Midbrain (tissue), 1 donor: ENCODE results near the gene HES1.
"Not testable (repeated sequence)": the region's sequence is repeated elsewhere in the genome, so short reads cannot be mapped to it uniquely, and the experiment has no call there.

Experiments
- DNase-seq: peaks from one replicate; lab custom pipeline; 2025; lab: John Stamatoyannopoulos, UW

HES1 gene

GRCh38 chr3:194141415-194142155 lies 5.6 kb downstream of the HES1 start:
- peak; percentile 85 for DNase-seq

DNA sequence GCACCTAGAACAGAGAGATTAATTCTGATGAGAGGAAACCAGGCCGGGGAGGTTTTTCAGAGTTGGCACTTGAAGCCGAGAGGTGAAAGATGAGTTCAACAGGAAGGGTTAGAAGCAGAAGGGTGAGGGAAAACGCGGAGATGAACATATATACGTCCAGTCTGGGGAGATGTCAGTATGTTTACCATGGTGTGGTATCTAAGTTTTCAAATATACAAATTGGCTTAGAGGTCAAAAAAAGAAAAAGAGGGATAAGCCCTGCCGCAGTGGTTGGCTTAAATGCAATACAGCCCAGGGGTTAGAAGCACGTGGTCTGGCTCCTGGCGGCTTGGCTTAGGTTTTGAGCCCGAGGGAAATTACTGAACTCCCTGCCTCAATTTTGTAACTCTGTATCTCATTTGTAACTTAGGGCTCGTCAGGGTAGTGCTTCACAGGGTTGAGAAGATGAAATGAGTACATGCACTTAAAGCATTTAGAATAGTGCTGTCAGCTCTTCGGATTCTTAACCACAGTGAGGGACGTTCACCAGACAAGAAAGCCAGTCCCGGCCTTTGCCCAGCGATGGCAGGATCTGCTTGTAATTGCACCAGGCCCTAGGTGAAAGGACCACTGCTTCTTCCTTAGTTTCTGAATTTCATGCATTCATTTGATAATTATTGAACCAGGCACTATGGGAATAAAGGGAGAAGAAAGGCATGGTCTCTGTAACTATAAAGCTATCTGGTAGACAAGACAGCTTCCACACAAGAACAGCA lies 6.4 kb downstream of the HES1 start:
- peak; percentile 20 for DNase-seq

DNA sequence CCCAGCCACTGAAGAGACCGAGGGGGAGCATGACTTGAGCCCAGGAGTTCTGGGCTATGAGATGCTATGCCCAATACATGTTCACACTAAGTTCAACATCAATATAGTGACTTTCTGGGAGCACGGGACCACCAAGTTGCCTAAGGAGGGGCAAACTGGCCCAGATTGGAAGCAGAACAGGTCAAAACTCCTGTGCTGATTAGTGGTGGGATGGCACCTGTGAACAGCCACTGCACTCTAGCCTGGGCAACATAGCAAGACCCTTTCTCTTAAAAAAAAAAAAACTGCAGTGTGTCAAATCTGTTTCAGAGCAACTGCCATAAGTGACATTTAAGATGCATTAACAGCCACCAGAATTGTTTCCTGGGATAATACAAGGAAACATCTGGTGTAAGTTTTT lies 9.8 kb downstream of the HES1 start:
- DNase-seq: no peak

GRCh38 chr3:194147679-194148078 lies 11.7 kb downstream of the HES1 start:
- no peak for DNase-seq

- peak; percentile 18 for DNase-seq
These were observed 12.4 kb downstream of the HES1 start for GRCh38 chr3:194148383-194148782.

- no peak for DNase-seq
These were observed 14.4 kb downstream of the HES1 start for GRCh38 chr3:194150252-194150934.

GRCh38 chr3:194150935-194151302 lies 15.0 kb downstream of the HES1 start:
- not testable (repeated sequence) for DNase-seq

GRCh38 chr3:194154346-194154745 lies 18.4 kb downstream of the HES1 start:
- no peak for DNase-seq

GRCh38 chr3:194156095-194156494 lies 20.1 kb downstream of the HES1 start:
- DNase-seq: no peak

DNA sequence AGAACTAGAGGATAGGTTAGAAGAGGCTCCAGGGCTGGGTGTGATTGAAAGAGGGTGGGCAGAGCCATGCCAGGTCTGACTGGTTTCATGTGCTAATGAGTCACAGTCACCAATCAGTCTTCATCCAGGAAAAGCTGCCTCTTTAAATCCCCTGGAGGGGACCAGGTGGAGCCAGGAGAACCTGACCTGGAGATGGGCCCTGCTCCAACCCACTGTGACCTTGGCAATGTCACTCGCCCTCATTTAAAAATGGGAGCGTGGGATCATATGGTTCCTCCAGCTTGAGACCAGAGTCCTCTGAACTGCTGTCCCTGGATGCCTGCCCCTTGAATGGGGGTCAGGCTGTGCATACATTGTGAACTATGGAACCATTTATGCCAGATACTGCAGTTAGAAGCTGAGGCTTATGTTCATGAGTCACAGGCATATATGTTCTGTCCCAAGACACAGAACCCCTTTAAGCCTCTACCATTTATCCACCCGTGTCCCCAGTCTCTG lies 23.0 kb downstream of the HES1 start:
- DNase-seq: no peak

- no peak for DNase-seq
These were observed 24.2 kb downstream of the HES1 start for GRCh38 chr3:194160158-194160557.

GRCh38 chr3:194161131-194162045 lies 25.4 kb downstream of the HES1 start:
- no peak for DNase-seq

GRCh38 chr3:194162070-194162678 lies 26.2 kb downstream of the HES1 start:
- no peak for DNase-seq

DNA sequence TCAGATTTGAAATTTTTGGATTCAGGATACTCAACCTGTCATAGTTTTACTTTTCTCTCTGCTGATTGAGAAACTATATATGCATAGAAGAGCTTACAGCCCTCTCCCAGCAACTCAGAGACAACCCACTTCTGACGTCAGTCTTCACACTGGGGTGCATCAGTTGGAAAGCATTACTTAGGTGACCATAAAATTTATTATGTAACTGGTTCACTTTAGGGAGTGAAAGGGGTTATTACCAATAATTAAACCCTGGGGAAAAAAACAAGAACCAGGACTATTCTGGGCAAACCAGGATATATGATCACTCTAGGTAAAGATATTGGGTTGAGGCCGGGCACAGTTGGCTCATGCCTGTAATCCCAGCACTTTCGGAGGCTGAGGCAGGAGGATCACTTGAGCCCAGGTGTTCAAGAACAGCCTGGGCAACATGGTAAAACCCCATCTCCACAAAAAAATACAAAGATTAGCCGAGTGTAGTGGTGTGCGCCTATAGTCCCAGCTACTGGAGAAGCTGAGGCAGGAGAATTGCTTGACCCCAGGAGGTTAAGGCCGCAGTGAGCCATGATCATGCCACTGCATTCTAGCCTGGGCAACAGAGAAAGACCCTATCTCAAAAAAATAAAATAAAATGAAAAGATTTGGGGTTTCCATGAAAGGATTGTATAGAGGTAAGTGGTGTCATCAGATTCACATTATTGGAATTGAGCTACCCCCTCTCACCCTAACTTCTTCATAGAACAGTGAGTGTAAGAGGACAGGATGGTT lies 27.1 kb downstream of the HES1 start:
- no peak for DNase-seq

GRCh38 chr3:194163697-194164096 lies 27.7 kb downstream of the HES1 start:
- DNase-seq: no peak

- no peak for DNase-seq
These were observed 28.9 kb downstream of the HES1 start for GRCh38 chr3:194164861-194165260.

DNA sequence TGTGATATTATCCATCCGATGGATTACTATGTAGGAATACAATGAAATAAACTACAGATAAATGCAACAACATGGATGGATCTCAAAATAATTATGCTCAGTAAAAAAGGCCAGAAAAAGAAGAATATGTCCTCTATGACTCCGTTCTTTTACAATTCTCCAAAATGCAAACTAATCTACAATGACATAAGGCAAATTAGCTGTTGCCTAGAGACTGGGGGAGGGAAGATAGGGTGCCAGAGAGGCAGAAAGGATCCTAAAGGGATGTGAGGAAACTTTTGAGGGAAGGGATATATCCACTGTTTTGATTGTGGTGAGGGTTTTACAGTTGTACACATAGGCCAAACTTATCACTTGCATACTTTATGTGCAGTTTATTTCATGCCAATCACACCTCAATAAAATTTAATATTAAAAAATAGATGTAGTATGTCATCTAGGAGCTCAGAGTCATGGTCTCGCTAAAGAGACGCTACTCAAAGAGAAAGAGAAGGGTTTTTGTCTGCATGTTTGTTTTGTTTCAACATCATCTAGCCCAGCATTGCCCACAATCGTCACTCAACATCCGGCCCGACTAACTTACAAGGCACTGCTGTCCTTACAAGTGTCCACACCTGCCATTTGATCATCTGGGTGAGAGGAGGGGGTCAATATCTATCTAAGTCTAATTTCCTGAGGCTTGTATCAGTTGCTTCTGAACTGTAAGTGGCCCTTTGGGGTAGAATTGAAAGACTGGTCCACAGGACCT lies 29.5 kb downstream of the HES1 start:
- no peak for DNase-seq

DNA sequence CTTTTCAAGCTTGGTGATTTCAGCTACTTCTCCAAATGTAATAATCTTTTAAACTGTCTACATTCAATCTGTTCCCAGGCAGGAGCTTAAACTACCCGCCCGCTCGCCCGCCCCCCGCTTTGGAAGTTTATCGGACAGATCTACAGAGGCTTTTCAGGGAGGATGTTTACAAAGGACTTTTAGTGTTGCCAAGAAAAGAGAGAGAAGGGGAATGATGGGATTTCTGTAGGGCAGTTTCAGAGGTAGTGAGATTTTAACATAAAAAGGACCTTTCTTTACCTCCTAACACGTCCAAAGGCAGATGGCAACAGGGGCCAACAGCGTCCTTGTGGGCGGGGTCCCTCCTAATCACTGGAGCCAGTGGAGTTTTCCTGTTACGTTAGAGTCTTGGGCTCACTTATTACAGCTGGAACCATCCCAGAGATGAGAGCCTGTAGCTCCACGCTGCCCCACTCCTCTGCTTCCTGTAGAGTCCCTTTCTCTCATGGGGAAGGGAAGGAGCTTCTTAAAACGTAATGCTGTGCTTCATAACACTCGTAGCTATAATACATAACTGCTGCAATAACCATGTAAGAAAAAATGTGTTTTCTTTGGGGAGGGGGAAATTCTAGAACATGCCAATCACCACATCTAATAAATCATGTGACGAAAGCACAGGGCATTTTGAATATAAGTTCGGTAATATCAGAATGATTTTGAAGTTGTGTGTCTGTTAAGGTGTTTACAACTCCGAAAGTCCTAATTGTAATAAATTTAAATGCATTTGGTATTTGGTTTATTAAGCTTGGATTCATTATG lies 30.9 kb downstream of the HES1 start:
- DNase-seq: no peak
